ENCODE results near the gene ADD2. TPM values are rescaled to one million over a fixed set of nuclear protein-coding genes. Genes with fewer than 3 reads are reported as not detected.

The ADD2 gene
- total RNA-seq, 2 donors from 2014 or later, result 2.3 to 7.6 TPM

DNA sequence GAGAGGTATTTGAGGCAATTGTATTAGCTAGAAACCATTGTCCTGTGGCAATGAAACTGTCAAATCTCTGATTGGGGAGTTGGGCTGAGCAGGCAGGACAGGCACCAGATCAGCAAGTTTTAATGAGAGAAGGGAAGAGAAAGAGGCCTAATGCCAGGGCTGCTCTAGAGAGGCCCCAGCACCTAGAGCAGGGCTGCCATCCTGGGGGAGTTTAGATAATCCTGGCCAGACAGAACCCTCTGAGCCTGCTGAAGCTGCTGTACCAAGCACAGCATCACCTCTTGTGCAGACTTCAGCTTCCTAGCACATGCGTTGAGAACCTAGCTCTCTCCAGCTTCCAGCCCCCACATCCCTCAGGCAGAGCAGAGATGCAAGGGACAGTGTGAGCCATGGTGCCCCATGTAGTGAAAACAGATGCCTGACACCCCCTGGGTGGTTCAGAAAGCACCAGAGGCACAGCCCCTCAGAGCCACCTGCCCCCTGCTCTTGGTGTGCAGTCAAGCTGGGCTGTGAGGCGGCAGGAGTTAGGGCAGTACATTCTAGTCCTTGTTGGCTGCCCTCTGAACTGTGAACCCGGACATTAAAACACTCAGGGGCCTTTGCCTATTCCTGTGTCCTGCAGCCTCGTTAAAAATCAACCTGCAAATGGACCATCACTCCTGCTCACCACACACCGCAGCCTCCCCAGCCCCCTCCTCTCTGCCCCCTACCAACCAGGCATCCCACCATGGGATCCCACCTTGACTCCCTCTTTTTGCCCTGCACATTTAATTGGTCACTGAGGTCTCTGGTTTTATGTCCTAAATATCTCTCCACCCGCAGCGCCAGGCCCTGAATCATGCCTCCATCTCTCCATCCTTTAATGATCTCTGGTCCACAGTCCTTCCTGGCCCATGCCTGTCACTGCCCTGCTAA, 52.7 kb downstream of the ADD2 start:
- H3K4me1 ChIP-seq, result no peaks in the 10 kb centered on the region
- 78 to 84% methylated on average over 7 of the region's 7 CpGs for WGBS, 2 donors
- H3K27ac ChIP-seq, result no peak overlapping the region
- H3K36me3 ChIP-seq (replicated peaks in 1 of 2; ENCODE audit: insufficient read depth in 1 of 2, low read depth in 2 of 2), result no peaks in the 10 kb centered on the region
- intact Hi-C loops (cut with DNase I), result no loop called here
- TF ChIP-seq CTCF (IDR thresholded peaks at IDR 0.05), result no peak
- TF ChIP-seq POLR2A (IDR thresholded peaks at IDR 0.05), result no peak
- H3K4me3 ChIP-seq, result no peak overlapping the region
- DNase-seq, result no peak
- no peaks in the 10 kb centered on the region for H3K9me3 ChIP-seq
- no peaks in the 10 kb centered on the region for H3K27me3 ChIP-seq
- no peak for ATAC-seq

DNA sequence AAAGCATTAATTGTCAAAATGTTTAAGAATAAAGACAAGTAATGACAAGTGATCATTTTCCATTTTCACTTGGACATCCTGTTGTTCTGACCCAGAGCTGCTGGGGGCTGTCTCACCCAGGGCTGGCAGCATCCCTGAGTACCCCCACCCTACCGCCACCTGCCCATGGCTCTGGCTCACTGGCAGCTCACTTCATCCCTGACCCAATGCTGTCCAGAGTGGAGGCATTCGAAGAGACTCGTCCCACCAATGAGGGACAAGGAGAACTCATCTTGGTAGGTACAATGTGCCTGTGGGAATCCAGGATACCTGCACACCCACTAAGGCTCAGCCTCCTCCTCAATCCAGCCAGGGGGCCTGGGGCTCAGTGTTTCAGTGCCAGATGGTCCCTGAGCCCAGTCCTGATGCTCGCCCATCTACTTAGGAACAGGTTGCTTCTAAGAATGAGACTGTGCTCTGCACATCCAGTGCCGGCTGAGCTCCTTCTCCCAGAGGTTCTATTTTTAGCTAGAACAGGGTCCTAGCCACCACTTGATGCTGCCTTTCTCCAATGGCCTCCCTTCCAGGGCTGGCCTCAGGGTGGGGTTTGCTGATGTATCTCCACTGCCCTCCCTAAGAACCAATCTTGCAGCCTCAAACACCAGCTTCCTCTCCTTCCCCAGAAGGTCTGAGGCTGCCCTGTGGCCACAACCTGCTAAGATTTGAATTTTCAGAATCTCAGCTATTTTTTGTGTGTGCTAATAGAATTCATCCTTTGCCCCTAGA, 53.7 kb downstream of the ADD2 start:
- intact Hi-C loops (cut with DNase I), result no loop called here
- 88 to 98% methylated on average over 5 of the region's 5 CpGs for WGBS, 2 donors
- no peak for DNase-seq

DNA sequence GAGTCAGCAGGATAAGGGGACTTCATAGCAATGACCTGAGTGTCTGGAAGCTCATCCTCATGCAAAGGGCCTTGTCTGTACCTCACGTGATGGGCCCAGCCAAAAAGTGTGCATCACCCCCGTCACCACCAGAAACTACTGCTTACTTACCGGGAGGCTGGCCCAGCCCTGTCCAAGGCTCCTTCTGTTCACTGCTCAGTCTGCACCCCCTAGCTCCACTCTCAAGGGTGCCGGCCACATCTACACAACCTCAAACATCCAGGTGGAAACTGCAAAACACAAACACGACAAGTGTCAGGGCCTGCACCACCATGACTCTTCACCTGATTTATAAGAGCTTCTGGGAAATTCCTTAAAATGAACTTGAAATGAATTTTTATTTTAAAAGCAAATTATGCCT, 55.1 kb downstream of the ADD2 start:
- no peak overlapping the region for H3K4me3 ChIP-seq
- no peak for TF ChIP-seq POLR2A (IDR thresholded peaks at IDR 0.05)
- ATAC-seq, result no peak
- no peaks in the 10 kb centered on the region for H3K36me3 ChIP-seq (replicated peaks in 1 of 2; ENCODE audit: insufficient read depth in 1 of 2, low read depth in 2 of 2)
- WGBS, 2 donors, result 91 to 100% methylated on average over 3 to 5 of the region's 5 CpGs
- intact Hi-C loops (cut with DNase I), result no loop called here
- H3K27me3 ChIP-seq, result no peaks in the 10 kb centered on the region
- no peaks in the 10 kb centered on the region for H3K4me1 ChIP-seq
- no peak overlapping the region for H3K27ac ChIP-seq
- DNase-seq, result no peak
- H3K9me3 ChIP-seq, result no peaks in the 10 kb centered on the region

More for the DNA sequence above, 53.7 kb downstream of the ADD2 start:
- H3K4me1 ChIP-seq, result no peaks in the 10 kb centered on the region
- no peaks in the 10 kb centered on the region for H3K36me3 ChIP-seq (replicated peaks in 1 of 2; ENCODE audit: insufficient read depth in 1 of 2, low read depth in 2 of 2)
- ATAC-seq, result no peak
- no peak for TF ChIP-seq CTCF (IDR thresholded peaks at IDR 0.05)
- no peak for TF ChIP-seq POLR2A (IDR thresholded peaks at IDR 0.05)
- H3K27me3 ChIP-seq, result no peaks in the 10 kb centered on the region
- no peak overlapping the region for H3K27ac ChIP-seq
- no peak overlapping the region for H3K4me3 ChIP-seq
- H3K9me3 ChIP-seq, result no peaks in the 10 kb centered on the region

DNA sequence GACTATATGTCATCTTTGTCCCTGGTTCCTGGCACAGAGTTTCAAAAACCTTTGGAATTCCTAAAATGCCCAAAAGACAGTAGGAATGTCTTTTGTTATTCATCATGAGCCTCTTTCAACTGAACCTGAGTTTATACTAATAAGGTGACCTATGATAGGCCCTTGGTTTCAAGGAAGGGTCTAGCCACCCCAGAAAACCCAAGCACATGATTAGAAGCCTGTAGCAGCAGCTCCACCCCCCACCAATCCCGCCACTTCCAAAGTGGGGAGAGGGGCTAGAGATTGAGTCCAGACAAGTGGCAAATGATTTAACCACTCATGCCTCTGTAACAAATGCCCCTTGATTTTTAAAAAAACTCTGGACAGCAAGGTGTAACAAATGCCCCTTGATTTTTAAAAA, 56.8 kb downstream of the ADD2 start:
- no peak for TF ChIP-seq CTCF (IDR thresholded peaks at IDR 0.05)
- TF ChIP-seq POLR2A (IDR thresholded peaks at IDR 0.05), result no peak
- no peak for DNase-seq
- Histone ChIP-seq H3K36me3 (replicated peaks in 1 of 2; ENCODE audit: insufficient read depth in 1 of 2, low read depth in 2 of 2) (no peaks in the 10 kb centered on the region), H3K27me3 (no peaks in the 10 kb centered on the region), H3K27ac (no peak overlapping the region), H3K4me3 (no peak overlapping the region), H3K9me3 (no peaks in the 10 kb centered on the region), H3K4me1 (no peaks in the 10 kb centered on the region)
- intact Hi-C loops (cut with DNase I), result no loop called here
- ATAC-seq, result no peak
- 92 to 95% methylated on average over 1 of the region's 1 CpG for WGBS, 2 donors

DNA sequence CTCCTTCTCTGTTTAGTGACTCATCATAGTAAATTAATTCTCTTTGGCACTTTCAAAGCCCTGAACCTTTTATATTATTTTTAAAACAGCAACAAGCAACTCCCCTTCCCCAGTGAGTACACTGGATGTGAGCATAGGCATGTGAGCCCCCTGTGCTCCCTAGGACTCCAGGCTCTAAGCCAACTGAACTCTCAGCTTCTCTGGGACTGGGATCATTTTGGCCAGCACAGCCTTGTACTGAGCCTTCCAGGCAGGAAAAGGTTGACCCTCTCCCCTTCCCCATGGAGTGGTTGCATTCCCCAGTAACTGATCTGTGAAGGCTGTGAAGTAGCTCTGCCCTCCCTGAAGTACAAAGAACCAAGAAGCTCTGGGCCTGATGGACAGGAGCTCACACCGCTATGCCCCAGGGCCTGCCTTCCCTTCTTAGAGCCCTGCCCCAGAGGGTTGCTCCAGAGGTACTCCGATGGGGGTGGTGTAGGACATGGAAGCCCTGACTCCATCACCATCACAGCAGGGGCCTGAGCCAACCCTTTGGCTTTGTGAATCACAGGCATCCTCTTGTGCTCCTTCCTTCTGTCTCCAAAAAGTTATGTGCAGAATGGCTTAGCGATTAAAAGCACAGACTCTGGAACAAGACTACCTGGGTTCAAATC, 57.8 kb downstream of the ADD2 start:
- Histone ChIP-seq H3K27ac (no peak overlapping the region), H3K4me3 (no peak overlapping the region), H3K36me3 (replicated peaks in 1 of 2; ENCODE audit: insufficient read depth in 1 of 2, low read depth in 2 of 2) (no peaks in the 10 kb centered on the region), H3K4me1 (no peaks in the 10 kb centered on the region), H3K27me3 (no peaks in the 10 kb centered on the region), H3K9me3 (no peaks in the 10 kb centered on the region)
- intact Hi-C loops (cut with DNase I), result no loop called here
- 86 to 95% methylated on average over 3 of the region's 3 CpGs for WGBS, 2 donors
- TF ChIP-seq CTCF (IDR thresholded peaks at IDR 0.05), result no peak
- DNase-seq, result no peak
- ATAC-seq, result no peak
